ENCODE measurements around the gene DNAJC27. TPM values are rescaled to one million over a fixed set of nuclear protein-coding genes. Genes with fewer than 3 reads are reported as not detected.

DNAJC27 gene
- total RNA-seq, 4 donors from 2014 or later: 12.8 to 23.4 (median 14.0) TPM

- WGBS, 2 donors: 72 to 89% methylated on average over 6 of the region's 6 CpGs
- Histone ChIP-seq H3K4me3 (no peak overlapping the region), H3K4me1 (peaks cover 0 to 31% (median 14%) of the 10 kb centered on the region in 4 donors), H3K27ac (peak overlapping the region in 2 of 4 donors; percentile 43 to 95), H3K36me3 (no peaks in the 10 kb centered on the region), H3K9me3 (no peaks in the 10 kb centered on the region), H3K27me3 (no peaks in the 10 kb centered on the region)
- no peak for TF ChIP-seq POLR2A (IDR thresholded peaks at IDR 0.05)
- TF ChIP-seq, protein P1, sequence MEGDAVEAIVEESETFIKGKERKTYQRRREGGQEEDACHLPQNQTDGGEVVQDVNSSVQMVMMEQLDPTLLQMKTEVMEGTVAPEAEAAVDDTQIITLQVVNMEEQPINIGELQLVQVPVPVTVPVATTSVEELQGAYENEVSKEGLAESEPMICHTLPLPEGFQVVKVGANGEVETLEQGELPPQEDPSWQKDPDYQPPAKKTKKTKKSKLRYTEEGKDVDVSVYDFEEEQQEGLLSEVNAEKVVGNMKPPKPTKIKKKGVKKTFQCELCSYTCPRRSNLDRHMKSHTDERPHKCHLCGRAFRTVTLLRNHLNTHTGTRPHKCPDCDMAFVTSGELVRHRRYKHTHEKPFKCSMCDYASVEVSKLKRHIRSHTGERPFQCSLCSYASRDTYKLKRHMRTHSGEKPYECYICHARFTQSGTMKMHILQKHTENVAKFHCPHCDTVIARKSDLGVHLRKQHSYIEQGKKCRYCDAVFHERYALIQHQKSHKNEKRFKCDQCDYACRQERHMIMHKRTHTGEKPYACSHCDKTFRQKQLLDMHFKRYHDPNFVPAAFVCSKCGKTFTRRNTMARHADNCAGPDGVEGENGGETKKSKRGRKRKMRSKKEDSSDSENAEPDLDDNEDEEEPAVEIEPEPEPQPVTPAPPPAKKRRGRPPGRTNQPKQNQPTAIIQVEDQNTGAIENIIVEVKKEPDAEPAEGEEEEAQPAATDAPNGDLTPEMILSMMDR (IDR thresholded peaks at IDR 0.05): no peak
- no peak for TF ChIP-seq EP300 (IDR thresholded peaks at IDR 0.05)
- DNase-seq (ENCODE audit: low spot score in 2 of 2): no peak
These were observed 47.0 kb downstream of the DNAJC27 start for GRCh38 chr2:24924732-24925131.

DNA sequence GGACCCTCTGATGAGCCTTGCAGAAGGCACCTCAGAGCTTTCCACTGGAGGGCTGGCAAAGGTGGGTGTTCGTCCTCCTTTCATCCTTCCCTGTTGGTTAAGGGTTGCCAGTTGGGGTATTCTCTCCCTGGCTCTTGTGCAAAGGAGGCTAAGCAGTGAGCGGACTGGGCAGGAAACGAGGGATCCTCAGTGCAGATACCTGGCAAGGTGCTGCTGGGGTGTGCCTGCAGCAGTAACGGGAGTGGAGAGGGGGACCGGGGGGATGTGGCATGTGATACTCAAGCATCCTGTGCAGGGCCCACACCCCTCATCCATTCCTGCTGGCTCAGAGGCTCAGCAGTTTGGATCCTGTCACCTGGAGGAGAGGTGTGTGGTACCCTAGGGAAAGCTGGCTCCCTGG is 47.5 kb downstream of the DNAJC27 start:
- Histone ChIP-seq H3K36me3 (no peaks in the 10 kb centered on the region), H3K4me3 (no peak overlapping the region), H3K4me1 (peaks cover 0 to 31% (median 14%) of the 10 kb centered on the region in 4 donors), H3K27me3 (no peaks in the 10 kb centered on the region), H3K9me3 (no peaks in the 10 kb centered on the region), H3K27ac (peak overlapping the region in 2 of 4 donors; percentile 55 to 95)
- DNase-seq (ENCODE audit: low spot score in 2 of 2): no peak
- WGBS, 2 donors: 93 to 96% methylated on average over 5 of the region's 5 CpGs
- no peak for TF ChIP-seq POLR2A (IDR thresholded peaks at IDR 0.05)
- TF ChIP-seq, protein P1 (IDR thresholded peaks at IDR 0.05): no peak
- TF ChIP-seq EP300 (IDR thresholded peaks at IDR 0.05): no peak

- DNase-seq (ENCODE audit: low spot score in 2 of 2): no peak
- Histone ChIP-seq H3K4me1 (peaks cover 0 to 42% (median 21%) of the 10 kb centered on the region in 4 donors), H3K4me3 (no peak overlapping the region), H3K27ac (peak overlapping the region in 2 of 4 donors; percentile 13 to 95), H3K27me3 (no peaks in the 10 kb centered on the region), H3K9me3 (no peaks in the 10 kb centered on the region), H3K36me3 (peaks cover 0 to 2% (median 0%) of the 10 kb centered on the region in 3 donors)
- WGBS, 2 donors: 97 to 99% methylated on average over 10 of the region's 10 CpGs
- TF ChIP-seq EP300 (IDR thresholded peaks at IDR 0.05): no peak
- TF ChIP-seq, protein P1 (IDR thresholded peaks at IDR 0.05): no peak
- no peak for TF ChIP-seq POLR2A (IDR thresholded peaks at IDR 0.05)
These were observed 48.6 kb downstream of the DNAJC27 start for GRCh38 chr2:24923106-24923505.

DNA sequence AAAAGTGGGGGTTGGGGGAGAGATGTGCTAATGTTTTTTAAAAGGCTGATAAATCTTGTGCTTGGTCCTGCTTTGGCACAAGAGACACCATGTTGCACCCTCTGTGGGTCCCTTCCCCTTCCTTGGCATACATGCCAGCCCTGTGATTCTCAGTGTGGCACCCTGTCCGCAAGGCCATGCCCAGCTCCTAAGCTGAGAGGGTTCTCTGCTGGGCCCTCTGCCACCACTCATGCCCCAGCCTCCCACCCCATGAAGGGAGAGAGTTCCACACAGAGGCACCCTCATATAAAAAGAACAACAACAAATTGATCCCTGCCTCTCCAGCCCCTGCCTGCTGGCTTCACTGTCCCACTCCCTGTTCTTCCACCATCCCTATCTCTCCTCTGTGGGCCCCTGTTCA is 49.2 kb downstream of the DNAJC27 start:
- Histone ChIP-seq H3K4me1 (peaks cover 0 to 44% (median 24%) of the 10 kb centered on the region in 4 donors), H3K4me3 (no peak overlapping the region), H3K36me3 (peaks cover 0 to 7% (median 0%) of the 10 kb centered on the region in 3 donors), H3K27ac (peak overlapping the region in 2 of 4 donors; percentile 13 to 95), H3K9me3 (no peaks in the 10 kb centered on the region), H3K27me3 (no peaks in the 10 kb centered on the region)
- TF ChIP-seq EP300 (IDR thresholded peaks at IDR 0.05) (no peak), POLR2A (IDR thresholded peaks at IDR 0.05) (no peak)
- TF ChIP-seq, protein P1 (IDR thresholded peaks at IDR 0.05): no peak
- DNase-seq (ENCODE audit: low spot score in 2 of 2): no peak
- whole genome bisulfite sequencing, 2 donors: 88 to 91% methylated on average over 1 of the region's 1 CpG

- Histone ChIP-seq H3K27me3 (no peaks in the 10 kb centered on the region), H3K9me3 (no peaks in the 10 kb centered on the region), H3K27ac (peak overlapping the region; percentile 78 to 95 (median 88)), H3K36me3 (peaks cover 0 to 13% (median 0%) of the 10 kb centered on the region in 3 donors), H3K4me1 (peaks cover 0 to 44% (median 32%) of the 10 kb centered on the region in 4 donors), H3K4me3 (peak overlapping the region; percentile 57 to 90 (median 82))
- TF ChIP-seq, protein P1 (IDR thresholded peaks at IDR 0.05): no peak
- TF ChIP-seq POLR2A (IDR thresholded peaks at IDR 0.05): no peak
- TF ChIP-seq EP300 (IDR thresholded peaks at IDR 0.05): no peak
- no peak for DNase-seq (ENCODE audit: low spot score in 2 of 2)
- 41 to 48% methylated on average over 13 of the region's 13 CpGs for WGBS, 2 donors
These were observed 50.8 kb downstream of the DNAJC27 start for GRCh38 chr2:24920809-24921441.

Measured in tibial nerve (tissue), 4 donors.